Measurements from ENCODE around the gene ST6GAL2.

ST6GAL2 gene

DNA sequence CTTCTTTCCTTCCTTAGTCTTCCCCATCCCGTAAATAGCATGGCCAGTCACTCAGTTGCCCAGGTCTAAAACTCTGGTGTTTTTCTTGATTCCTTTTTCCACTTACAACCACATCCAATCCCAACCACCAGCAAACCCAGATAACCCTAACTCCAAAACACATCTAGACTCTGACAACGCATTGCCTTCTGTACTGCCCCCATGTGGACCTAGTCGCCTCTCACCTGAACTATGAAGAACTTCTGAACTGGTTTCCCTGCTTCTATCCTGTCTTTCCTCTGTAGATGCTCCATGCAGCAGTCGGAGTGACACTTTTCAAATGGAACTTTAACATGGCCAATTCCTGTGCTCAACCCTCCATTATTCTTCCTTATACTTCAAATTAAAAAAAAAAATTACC, 26.5 kb downstream of the ST6GAL2 start:
- no peaks in the 10 kb centered on the region for H3K27me3 ChIP-seq (ENCODE audit: low read depth, low read length)
- no peaks in the 10 kb centered on the region for H3K36me3 ChIP-seq (ENCODE audit: control insufficient read depth in 1 of 2, insufficient read depth in 2 of 2, low read length in 2 of 2)
- peaks cover 0 to 13% of the 10 kb centered on the region in 2 donors for H3K9me3 ChIP-seq (ENCODE audit: control insufficient read depth in 1 of 2, low read length in 2 of 2)
- no peak overlapping the region for H3K4me3 ChIP-seq (ENCODE audit: low read depth in 1 of 2, low read length in 2 of 2)
- H3K27ac ChIP-seq (ENCODE audit: low read length) = no peak overlapping the region
- no peaks in the 10 kb centered on the region for H3K4me1 ChIP-seq (ENCODE audit: control insufficient read depth in 1 of 2, insufficient read depth in 2 of 2, low read length in 2 of 2)

DNA sequence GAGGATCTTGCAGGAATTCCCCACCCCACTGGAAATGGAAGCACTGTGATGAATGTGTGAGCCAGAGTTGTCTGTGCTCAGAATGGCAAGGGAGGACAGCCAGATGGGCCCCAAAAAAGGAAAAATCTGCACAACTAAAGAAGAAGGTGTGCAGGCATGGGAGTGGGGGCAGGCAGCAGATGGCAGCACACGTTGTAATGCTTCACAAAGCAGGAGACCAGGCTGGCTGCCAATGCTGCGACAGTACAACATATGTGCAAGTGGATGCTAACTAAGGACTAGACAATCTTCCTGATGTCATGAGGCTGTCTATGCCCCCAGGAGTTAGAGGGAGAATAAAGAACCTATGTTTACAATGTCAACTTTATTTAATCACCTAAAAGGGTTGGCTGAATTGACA, 27.2 kb downstream of the ST6GAL2 start:
- H3K27ac ChIP-seq (ENCODE audit: low read length) = no peak overlapping the region
- no peaks in the 10 kb centered on the region for H3K27me3 ChIP-seq (ENCODE audit: low read depth, low read length)
- H3K4me1 ChIP-seq (ENCODE audit: control insufficient read depth in 1 of 2, insufficient read depth in 2 of 2, low read length in 2 of 2) = no peaks in the 10 kb centered on the region
- no peak overlapping the region for H3K4me3 ChIP-seq (ENCODE audit: low read depth in 1 of 2, low read length in 2 of 2)
- peaks cover 0 to 13% of the 10 kb centered on the region in 2 donors for H3K9me3 ChIP-seq (ENCODE audit: control insufficient read depth in 1 of 2, low read length in 2 of 2)
- H3K36me3 ChIP-seq (ENCODE audit: control insufficient read depth in 1 of 2, insufficient read depth in 2 of 2, low read length in 2 of 2) = no peaks in the 10 kb centered on the region

DNA sequence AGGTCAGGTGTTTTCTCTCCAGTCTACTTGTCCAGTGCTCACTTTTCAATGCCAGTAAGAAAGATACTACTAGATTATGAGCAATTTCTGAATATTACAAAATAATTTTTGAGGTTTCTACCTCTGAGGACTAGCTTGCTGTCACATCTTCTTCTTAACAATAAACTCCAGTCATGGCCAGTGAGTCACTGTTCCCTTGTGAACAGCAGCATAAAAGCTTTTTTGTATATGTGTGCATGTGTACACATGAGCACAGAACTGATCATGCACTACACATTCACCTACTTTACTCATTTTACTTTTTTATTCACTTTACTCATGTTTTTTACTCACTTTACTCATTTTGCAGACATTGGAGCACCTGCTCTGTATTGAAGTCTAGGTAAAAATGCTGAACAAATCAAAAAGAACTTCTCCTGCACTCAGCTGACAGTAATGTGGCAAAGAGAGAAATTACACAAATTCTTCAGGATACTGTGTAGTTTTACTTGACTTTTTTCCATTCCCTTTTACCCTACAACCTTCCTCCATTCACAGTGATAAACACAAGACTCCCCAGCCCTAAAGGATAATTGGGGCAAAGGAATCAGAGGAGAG, 28.0 kb downstream of the ST6GAL2 start:
- Histone ChIP-seq H3K9me3 (ENCODE audit: control insufficient read depth in 1 of 2, low read length in 2 of 2) (peaks cover 0 to 13% of the 10 kb centered on the region in 2 donors), H3K27ac (ENCODE audit: low read length) (no peak overlapping the region), H3K4me3 (ENCODE audit: low read depth in 1 of 2, low read length in 2 of 2) (no peak overlapping the region), H3K36me3 (ENCODE audit: control insufficient read depth in 1 of 2, insufficient read depth in 2 of 2, low read length in 2 of 2) (no peaks in the 10 kb centered on the region), H3K27me3 (ENCODE audit: low read depth, low read length) (no peaks in the 10 kb centered on the region), H3K4me1 (ENCODE audit: control insufficient read depth in 1 of 2, insufficient read depth in 2 of 2, low read length in 2 of 2) (no peaks in the 10 kb centered on the region)

DNA sequence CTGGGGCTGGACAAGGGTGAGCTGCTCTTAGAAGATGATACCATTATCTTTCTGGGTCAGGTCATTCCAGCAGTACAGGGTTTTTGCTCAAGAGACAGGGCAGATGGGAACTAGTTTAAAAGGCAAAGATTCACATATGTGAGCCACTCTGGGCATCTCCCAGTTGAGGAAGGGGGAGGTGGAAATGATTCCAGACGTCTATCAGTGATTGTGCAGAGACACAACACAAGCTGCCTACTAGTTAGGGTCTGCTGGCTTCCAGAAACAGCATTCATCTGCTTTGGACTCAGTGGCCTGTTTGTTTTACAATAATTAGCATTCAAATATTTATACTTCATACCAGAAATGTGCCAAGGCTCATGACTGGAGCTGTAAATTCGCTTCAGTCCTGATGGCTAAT, 32.3 kb downstream of the ST6GAL2 start:
- Histone ChIP-seq H3K4me3 (ENCODE audit: low read depth in 1 of 2, low read length in 2 of 2) (no peak overlapping the region), H3K4me1 (ENCODE audit: control insufficient read depth in 1 of 2, insufficient read depth in 2 of 2, low read length in 2 of 2) (peaks cover 0 to 17% of the 10 kb centered on the region in 2 donors), H3K27ac (ENCODE audit: low read length) (no peak overlapping the region), H3K9me3 (ENCODE audit: control insufficient read depth in 1 of 2, low read length in 2 of 2) (peaks cover 0 to 1% of the 10 kb centered on the region in 2 donors), H3K36me3 (ENCODE audit: control insufficient read depth in 1 of 2, insufficient read depth in 2 of 2, low read length in 2 of 2) (no peaks in the 10 kb centered on the region), H3K27me3 (ENCODE audit: low read depth, low read length) (no peaks in the 10 kb centered on the region)

DNA sequence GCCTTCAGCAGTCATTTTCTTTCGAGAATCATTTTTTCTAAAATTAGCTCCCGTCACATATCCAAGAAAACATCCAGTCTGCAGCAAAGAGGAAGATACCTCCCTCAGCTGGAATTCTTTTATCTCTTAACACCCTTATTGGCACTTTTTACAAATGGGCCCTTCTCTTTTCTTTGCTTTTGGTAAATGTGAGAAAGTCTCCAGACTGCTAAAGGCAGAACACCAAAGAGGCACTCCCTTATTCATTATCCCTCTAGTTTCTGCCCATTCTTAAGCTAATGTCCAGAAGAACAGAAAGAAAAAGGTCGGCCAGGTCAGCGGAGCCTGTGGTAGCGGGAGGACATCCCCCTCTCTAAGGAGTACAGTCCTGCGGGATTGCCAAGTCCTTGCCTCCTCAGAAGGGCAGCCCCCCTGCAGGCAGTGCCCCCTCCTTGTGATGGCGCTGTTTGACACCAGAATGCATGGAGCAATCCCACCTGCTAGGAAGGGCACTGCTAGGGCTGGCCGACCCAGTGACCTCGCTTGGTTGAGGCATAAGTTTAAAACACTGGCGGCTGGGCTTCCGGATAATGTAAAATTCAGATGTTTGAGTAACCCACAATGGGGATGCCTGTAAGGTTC, 34.0 kb downstream of the ST6GAL2 start:
- Histone ChIP-seq H3K27me3 (ENCODE audit: low read depth, low read length) (no peaks in the 10 kb centered on the region), H3K9me3 (ENCODE audit: control insufficient read depth in 1 of 2, low read length in 2 of 2) (no peaks in the 10 kb centered on the region), H3K4me1 (ENCODE audit: control insufficient read depth in 1 of 2, insufficient read depth in 2 of 2, low read length in 2 of 2) (peaks cover 0 to 17% of the 10 kb centered on the region in 2 donors), H3K36me3 (ENCODE audit: control insufficient read depth in 1 of 2, insufficient read depth in 2 of 2, low read length in 2 of 2) (no peaks in the 10 kb centered on the region), H3K4me3 (ENCODE audit: low read depth in 1 of 2, low read length in 2 of 2) (no peak overlapping the region), H3K27ac (ENCODE audit: low read length) (no peak overlapping the region)

DNA sequence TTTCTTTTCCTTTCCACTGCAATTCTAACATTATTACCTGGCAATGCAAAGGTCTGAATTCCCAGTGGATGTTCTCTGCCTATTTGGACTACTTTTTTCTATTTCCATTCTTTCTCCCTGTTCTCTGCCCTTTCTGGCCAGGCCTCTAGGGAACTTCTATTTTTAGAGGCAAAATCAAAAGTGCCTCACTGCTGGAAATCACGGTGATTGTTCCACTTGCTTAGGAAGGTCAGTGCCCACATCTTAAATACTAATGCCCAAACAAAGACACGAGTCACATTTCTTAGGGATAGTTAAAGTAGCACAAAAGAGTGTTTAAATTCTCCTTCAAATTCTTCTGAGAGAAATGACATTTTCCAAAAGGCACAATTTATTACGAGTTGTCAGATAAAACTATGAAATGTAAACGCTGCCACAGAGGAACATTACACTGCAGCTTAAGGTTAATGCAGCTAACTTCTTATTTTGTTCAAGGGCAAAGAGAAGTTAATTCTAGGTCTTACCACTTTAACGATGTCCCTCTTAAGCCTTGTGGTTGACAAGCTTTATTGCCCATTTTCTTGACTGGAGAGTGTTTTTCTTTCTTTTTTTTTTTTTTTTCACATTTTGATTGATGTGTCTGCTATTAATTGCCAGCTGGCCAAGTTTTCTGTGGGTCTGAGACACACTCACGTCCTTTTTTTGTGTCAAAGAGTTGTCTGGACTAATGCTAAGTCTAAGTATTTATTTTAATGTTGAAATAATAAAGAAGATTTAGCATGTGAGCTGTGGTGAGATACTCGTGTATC, 34.7 kb downstream of the ST6GAL2 start:
- Histone ChIP-seq H3K4me1 (ENCODE audit: control insufficient read depth in 1 of 2, insufficient read depth in 2 of 2, low read length in 2 of 2) (peaks cover 0 to 17% of the 10 kb centered on the region in 2 donors), H3K4me3 (ENCODE audit: low read depth in 1 of 2, low read length in 2 of 2) (no peak overlapping the region), H3K27ac (ENCODE audit: low read length) (peak overlapping the region; percentile 6)

DNA sequence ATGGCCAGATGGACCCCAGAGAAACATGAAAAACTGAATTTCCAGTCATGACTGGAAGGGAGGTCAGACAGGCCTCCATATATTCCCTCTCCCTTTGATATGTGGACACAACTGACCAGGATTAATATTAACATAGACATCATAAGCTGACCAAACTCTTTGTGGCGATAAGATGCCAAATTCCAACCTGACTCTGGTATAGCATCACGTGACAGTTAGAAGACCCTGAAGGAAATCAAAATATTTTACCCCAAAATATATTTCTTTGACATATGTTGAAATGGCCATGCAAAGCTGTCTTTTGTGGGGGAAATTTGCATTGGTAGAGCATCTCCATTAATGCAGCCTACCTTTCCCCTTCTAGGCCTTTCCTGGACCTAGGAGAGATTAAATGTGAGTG, 36.7 kb downstream of the ST6GAL2 start:
- no peaks in the 10 kb centered on the region for H3K36me3 ChIP-seq (ENCODE audit: control insufficient read depth in 1 of 2, insufficient read depth in 2 of 2, low read length in 2 of 2)
- H3K4me3 ChIP-seq (ENCODE audit: low read depth in 1 of 2, low read length in 2 of 2) = no peak overlapping the region
- H3K27me3 ChIP-seq (ENCODE audit: low read depth, low read length) = no peaks in the 10 kb centered on the region
- peaks cover 0 to 17% of the 10 kb centered on the region in 2 donors for H3K4me1 ChIP-seq (ENCODE audit: control insufficient read depth in 1 of 2, insufficient read depth in 2 of 2, low read length in 2 of 2)
- no peak overlapping the region for H3K27ac ChIP-seq (ENCODE audit: low read length)
- H3K9me3 ChIP-seq (ENCODE audit: control insufficient read depth in 1 of 2, low read length in 2 of 2) = no peaks in the 10 kb centered on the region

More for the DNA sequence above, 34.7 kb downstream of the ST6GAL2 start:
- no peaks in the 10 kb centered on the region for H3K9me3 ChIP-seq (ENCODE audit: control insufficient read depth in 1 of 2, low read length in 2 of 2)
- H3K27me3 ChIP-seq (ENCODE audit: low read depth, low read length) = no peaks in the 10 kb centered on the region
- H3K36me3 ChIP-seq (ENCODE audit: control insufficient read depth in 1 of 2, insufficient read depth in 2 of 2, low read length in 2 of 2) = no peaks in the 10 kb centered on the region

DNA sequence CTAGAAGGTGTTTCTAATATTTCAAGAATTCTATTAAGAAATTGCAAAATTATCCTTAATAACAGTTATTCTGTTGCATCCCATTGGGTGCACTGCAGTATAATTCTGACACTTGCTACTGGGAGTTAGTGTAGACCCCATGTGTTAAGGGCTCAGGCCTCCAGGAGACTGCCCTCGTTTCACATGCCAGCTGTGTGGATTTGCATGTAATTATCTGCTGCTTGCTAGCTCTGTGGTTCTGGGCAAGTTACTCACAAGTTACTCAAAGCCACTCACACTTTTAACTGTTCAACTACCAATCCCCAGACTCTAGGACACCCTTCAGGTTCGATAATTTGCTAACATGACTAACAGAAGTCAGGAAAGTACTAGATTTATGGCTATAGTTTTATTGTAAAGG, 38.6 kb downstream of the ST6GAL2 start:
- Histone ChIP-seq H3K9me3 (ENCODE audit: control insufficient read depth in 1 of 2, low read length in 2 of 2) (no peaks in the 10 kb centered on the region), H3K27ac (ENCODE audit: low read length) (no peak overlapping the region), H3K36me3 (ENCODE audit: control insufficient read depth in 1 of 2, insufficient read depth in 2 of 2, low read length in 2 of 2) (no peaks in the 10 kb centered on the region), H3K4me1 (ENCODE audit: control insufficient read depth in 1 of 2, insufficient read depth in 2 of 2, low read length in 2 of 2) (peaks cover 0 to 30% of the 10 kb centered on the region in 2 donors), H3K27me3 (ENCODE audit: low read depth, low read length) (no peaks in the 10 kb centered on the region), H3K4me3 (ENCODE audit: low read depth in 1 of 2, low read length in 2 of 2) (no peak overlapping the region)

DNA sequence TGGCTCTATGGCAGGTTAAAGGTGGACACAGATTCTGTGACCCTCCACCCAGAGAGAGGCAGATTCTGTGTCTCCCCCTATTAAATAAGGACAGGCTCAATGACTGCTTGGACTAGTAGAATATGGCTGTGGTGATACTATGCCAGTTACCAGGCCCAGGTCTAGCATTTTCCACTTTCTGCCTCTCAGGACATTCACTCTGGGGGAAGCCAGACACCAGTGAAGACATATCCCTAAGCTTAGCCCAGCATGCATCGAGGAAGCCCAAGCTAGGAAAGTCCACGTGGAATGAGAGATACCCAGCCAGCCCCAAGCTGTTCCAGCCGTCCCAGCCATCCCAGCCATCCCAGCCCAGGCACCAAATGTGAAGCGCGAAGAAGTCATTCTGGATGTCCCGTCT, 40.3 kb downstream of the ST6GAL2 start:
- Histone ChIP-seq H3K36me3 (ENCODE audit: control insufficient read depth in 1 of 2, insufficient read depth in 2 of 2, low read length in 2 of 2) (no peaks in the 10 kb centered on the region), H3K27me3 (ENCODE audit: low read depth, low read length) (no peaks in the 10 kb centered on the region), H3K4me3 (ENCODE audit: low read depth in 1 of 2, low read length in 2 of 2) (no peak overlapping the region), H3K27ac (ENCODE audit: low read length) (no peak overlapping the region), H3K9me3 (ENCODE audit: control insufficient read depth in 1 of 2, low read length in 2 of 2) (no peaks in the 10 kb centered on the region), H3K4me1 (ENCODE audit: control insufficient read depth in 1 of 2, insufficient read depth in 2 of 2, low read length in 2 of 2) (peaks cover 4 to 30% of the 10 kb centered on the region in 2 donors)

DNA sequence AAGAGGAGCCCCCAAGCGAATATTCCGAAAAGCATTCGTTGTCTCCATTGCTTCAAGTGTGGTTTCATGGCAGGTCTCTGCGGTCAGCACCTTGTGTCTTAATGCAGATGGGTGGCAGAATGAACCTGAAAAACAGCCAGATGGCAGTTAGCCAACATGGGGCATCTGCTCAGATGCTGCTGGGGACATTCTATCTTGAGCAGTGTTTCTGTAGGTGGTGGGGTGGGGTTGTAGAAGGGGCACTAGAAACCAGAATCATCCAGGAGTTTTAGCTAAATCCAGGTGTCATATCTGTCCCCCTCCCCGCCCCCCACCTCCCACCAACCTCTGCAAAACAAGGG, 42.1 kb downstream of the ST6GAL2 start:
- H3K27ac ChIP-seq (ENCODE audit: low read length) = no peak overlapping the region
- H3K4me1 ChIP-seq (ENCODE audit: control insufficient read depth in 1 of 2, insufficient read depth in 2 of 2, low read length in 2 of 2) = peaks cover 4 to 43% of the 10 kb centered on the region in 2 donors
- no peaks in the 10 kb centered on the region for H3K9me3 ChIP-seq (ENCODE audit: control insufficient read depth in 1 of 2, low read length in 2 of 2)
- no peaks in the 10 kb centered on the region for H3K36me3 ChIP-seq (ENCODE audit: control insufficient read depth in 1 of 2, insufficient read depth in 2 of 2, low read length in 2 of 2)
- H3K27me3 ChIP-seq (ENCODE audit: low read depth, low read length) = no peaks in the 10 kb centered on the region
- no peak overlapping the region for H3K4me3 ChIP-seq (ENCODE audit: low read depth in 1 of 2, low read length in 2 of 2)

DNA sequence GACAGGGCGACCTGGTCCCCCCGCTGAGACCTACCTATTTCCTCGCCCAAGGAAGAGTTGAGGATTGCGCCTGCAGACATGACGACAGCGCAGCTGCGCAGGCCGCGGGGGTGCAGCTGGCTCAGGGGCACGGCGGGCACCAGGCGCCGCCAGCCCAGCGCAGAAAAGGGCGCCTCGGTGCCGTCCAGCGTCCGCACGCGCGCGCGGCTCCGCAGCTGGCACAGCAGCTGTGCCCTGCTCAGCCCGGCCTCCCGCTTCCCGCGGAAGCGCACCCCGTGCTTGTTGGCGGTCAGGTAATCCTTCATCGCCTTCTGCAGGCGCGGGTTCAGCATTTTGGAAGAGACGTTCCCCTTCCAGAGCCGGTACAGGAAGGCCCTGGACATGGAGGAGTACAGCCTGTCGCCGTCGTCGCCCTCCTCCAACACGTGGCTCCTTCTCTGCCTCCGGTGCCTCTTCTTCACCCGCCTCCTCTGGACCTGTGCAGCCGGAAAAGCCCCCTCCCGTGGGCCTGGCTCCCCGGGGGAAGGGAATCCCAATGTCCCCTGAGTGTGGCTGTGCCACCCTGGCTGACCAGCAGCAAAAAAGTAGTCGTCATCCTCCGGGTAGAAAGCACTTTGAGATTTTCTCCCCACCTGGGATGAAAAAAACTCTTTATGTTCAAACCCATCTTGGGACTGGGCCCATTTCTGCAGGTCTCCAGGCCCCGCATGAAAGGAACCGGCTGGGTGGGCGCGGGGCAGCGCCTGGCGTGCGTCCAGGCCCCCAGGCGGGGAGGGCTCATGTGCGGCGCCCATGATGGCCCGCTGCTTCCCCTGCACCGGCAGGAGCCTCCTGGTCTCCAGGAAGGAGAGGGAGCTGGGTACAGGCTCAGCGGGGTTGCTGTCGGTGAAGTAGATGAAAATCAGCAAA, 42.7 kb downstream of the ST6GAL2 start:
- H3K36me3 ChIP-seq (ENCODE audit: control insufficient read depth in 1 of 2, insufficient read depth in 2 of 2, low read length in 2 of 2) = no peaks in the 10 kb centered on the region
- H3K9me3 ChIP-seq (ENCODE audit: control insufficient read depth in 1 of 2, low read length in 2 of 2) = no peaks in the 10 kb centered on the region
- H3K27me3 ChIP-seq (ENCODE audit: low read depth, low read length) = no peaks in the 10 kb centered on the region
- no peak overlapping the region for H3K4me3 ChIP-seq (ENCODE audit: low read depth in 1 of 2, low read length in 2 of 2)
- H3K27ac ChIP-seq (ENCODE audit: low read length) = no peak overlapping the region
- peaks cover 4 to 43% of the 10 kb centered on the region in 2 donors for H3K4me1 ChIP-seq (ENCODE audit: control insufficient read depth in 1 of 2, insufficient read depth in 2 of 2, low read length in 2 of 2)
